Kidney (tissue), 14 donors: ENCODE results near the gene DNAJC1. TPM values are rescaled to one million over a fixed set of nuclear protein-coding genes. Genes with fewer than 3 reads are reported as not detected.

Experiments used
- DNase-seq, 5 donors: peaks; one replicate each; pipeline ENCODE4 v3.0.0-alpha.2; 2013 to 2020
- FAIRE-seq: peaks from 2 replicates; lab custom pipeline; 2012; peaks lifted over from hg19 to GRCh38; lab: Jason Lieb, UNC
- H3K27ac ChIP-seq, 2 donors: one replicate each; pipeline ENCODE4 v1.7.0; 2013; ENCODE audit warnings: low read depth in 2 of 2, low read length in 2 of 2, inconsistent platforms in 1 of 2
- H3K27me3 ChIP-seq: one replicate; pipeline ENCODE4 v1.7.1; 2013; ENCODE audit warnings: low read length, inconsistent platforms; ENCODE audit not compliant: control insufficient read depth, insufficient read depth
- H3K36me3 ChIP-seq, 3 donors: one replicate each; pipeline versions ENCODE4 v1.7.0 to v1.7.1; 2013; ENCODE audit warnings: low read length in 3 of 3, control low read depth in 1 of 3, inconsistent platforms in 1 of 3; ENCODE audit not compliant: insufficient read depth in 3 of 3, control insufficient read depth in 2 of 3
- H3K4me1 ChIP-seq, 3 donors: one replicate each; pipeline versions ENCODE4 v1.7.0 to v1.7.1; 2013; ENCODE audit warnings: low read length in 3 of 3, inconsistent platforms in 1 of 3, low read depth in 1 of 3; ENCODE audit not compliant: control insufficient read depth in 2 of 3, insufficient read depth in 2 of 3
- H3K4me3 ChIP-seq, 3 donors: one replicate each; pipeline versions ENCODE4 v1.7.0 to v1.8.1; 2013; ENCODE audit warnings: low read length in 3 of 3, control low read depth in 1 of 3, inconsistent platforms in 1 of 3
- H3K9ac ChIP-seq, 3 donors: one replicate each; pipeline versions ENCODE4 v1.7.0 to v1.7.1; 2013; ENCODE audit warnings: low read length in 3 of 3, control low read depth in 1 of 3, inconsistent platforms in 1 of 3
- H3K9me3 ChIP-seq, 3 donors: one replicate each; pipeline versions ENCODE4 v1.7.0 to v1.7.1; 2013; ENCODE audit warnings: low read length in 3 of 3, control low read depth in 1 of 3, inconsistent platforms in 1 of 3; ENCODE audit not compliant: control insufficient read depth in 2 of 3, insufficient read depth in 1 of 3
- intact Hi-C: fragments of 100-400 bp; cut with DNase I; formaldehyde crosslinking; loops from one replicate; pipeline ENCODE4 v1.11.1; 2022
- polyA plus RNA-seq: library from polyadenylated mRNA; stranded (reverse); fragments of 350-450 nt; fragmentation: Illumina TruSeq; extraction: RNeasy Lipid Tissue Mini Kit (QIAGEN cat#74804); gene quantifications from one replicate; pipeline ENCODE4 v1.2.3, GENCODE V29; 2014; ENCODE audit warnings: low read depth, low replicate concordance; ENCODE audit not compliant: insufficient read depth
- total RNA-seq: library from RNA; stranded (reverse); fragmentation: NEBNext Ultra II Directional; extraction: Animal tissue kit (Norgen Biotek cat#: 25700); gene quantifications from one replicate; pipeline ENCODE4 v1.2.1, GENCODE V29; 2021
- TF ChIP-seq, protein P1 (sequence below): IDR thresholded peaks from 3 replicates; pipeline ENCODE4 v1.5.1; 2012; ENCODE audit warnings: mild to moderate bottlenecking, moderate library complexity, borderline replicate concordance; ENCODE audit not compliant: insufficient read depth; ENCODE audit errors: extremely low read depth
- donor health status: control.
- donor health status: control.
- donor health status: control.
- donor health status: control.
- donor health status: control.
- donor health status: DM: yes; HTN: yes; CAD: no.
- donor health status: Normal renal cell carcinoma (clear cell type).

DNAJC1 gene
- total and polyA plus RNA-seq, 2 donors from 2014 or later = 33.4 to 34.8 TPM

GRCh38 chr10:21910798-21911197, 92.7 kb downstream of the DNAJC1 start:
- Histone ChIP-seq H3K4me1 (no peaks in the 10 kb centered on the region), H3K9me3 (no peaks in the 10 kb centered on the region), H3K27me3 (no peaks in the 10 kb centered on the region), H3K36me3 (no peaks in the 10 kb centered on the region), H3K9ac (no peak overlapping the region), H3K4me3 (no peak overlapping the region), H3K27ac (no peak overlapping the region)
- intact Hi-C loops = no loop called here
- TF ChIP-seq, protein P1, sequence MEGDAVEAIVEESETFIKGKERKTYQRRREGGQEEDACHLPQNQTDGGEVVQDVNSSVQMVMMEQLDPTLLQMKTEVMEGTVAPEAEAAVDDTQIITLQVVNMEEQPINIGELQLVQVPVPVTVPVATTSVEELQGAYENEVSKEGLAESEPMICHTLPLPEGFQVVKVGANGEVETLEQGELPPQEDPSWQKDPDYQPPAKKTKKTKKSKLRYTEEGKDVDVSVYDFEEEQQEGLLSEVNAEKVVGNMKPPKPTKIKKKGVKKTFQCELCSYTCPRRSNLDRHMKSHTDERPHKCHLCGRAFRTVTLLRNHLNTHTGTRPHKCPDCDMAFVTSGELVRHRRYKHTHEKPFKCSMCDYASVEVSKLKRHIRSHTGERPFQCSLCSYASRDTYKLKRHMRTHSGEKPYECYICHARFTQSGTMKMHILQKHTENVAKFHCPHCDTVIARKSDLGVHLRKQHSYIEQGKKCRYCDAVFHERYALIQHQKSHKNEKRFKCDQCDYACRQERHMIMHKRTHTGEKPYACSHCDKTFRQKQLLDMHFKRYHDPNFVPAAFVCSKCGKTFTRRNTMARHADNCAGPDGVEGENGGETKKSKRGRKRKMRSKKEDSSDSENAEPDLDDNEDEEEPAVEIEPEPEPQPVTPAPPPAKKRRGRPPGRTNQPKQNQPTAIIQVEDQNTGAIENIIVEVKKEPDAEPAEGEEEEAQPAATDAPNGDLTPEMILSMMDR = no peak
- DNase-seq (no peak), FAIRE-seq (no peak)

- Histone ChIP-seq H3K9me3 (no peaks in the 10 kb centered on the region), H3K27ac (no peak overlapping the region), H3K27me3 (no peaks in the 10 kb centered on the region), H3K4me3 (no peak overlapping the region), H3K4me1 (no peaks in the 10 kb centered on the region), H3K36me3 (peaks cover 0 to 5% (median 0%) of the 10 kb centered on the region in 3 donors), H3K9ac (no peak overlapping the region)
- FAIRE-seq (no peak), DNase-seq (no peak)
- TF ChIP-seq, protein P1 = no peak
- intact Hi-C loops = no loop called here
Measured at GRCh38 chr10:21907436-21907835, 96.1 kb downstream of the DNAJC1 start.

DNA sequence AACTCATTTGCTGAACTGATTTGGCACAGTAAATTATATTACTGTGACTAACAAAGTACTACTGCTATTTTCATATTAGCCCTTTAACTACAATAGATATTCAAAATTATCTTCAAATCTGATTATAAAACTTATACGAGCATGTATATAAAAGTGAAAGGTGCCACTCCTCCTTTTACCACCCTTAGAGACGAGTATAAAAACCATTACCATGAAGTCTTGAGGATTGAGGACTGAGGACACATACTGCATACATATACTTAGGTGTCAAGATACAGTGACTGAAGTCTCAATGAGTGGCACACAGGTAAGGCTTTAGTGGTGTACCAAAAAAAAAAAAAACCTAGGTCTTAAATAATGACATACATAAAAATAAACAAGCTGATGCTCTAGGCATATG, 98.6 kb downstream of the DNAJC1 start:
- DNase-seq (no peak), FAIRE-seq (no peak)
- no peaks in the 10 kb centered on the region for H3K9me3 ChIP-seq
- no peak overlapping the region for H3K27ac ChIP-seq
- H3K4me1 ChIP-seq = no peaks in the 10 kb centered on the region
- peaks cover 0 to 5% (median 0%) of the 10 kb centered on the region in 3 donors for H3K36me3 ChIP-seq
- H3K4me3 ChIP-seq = no peak overlapping the region
- no peak overlapping the region for H3K9ac ChIP-seq
- no peaks in the 10 kb centered on the region for H3K27me3 ChIP-seq
- TF ChIP-seq, protein P1 = no peak
- intact Hi-C loops = no loop called here

GRCh38 chr10:21899736-21900135, 103.8 kb downstream of the DNAJC1 start:
- Histone ChIP-seq H3K36me3 (peaks cover 0 to 9% (median 0%) of the 10 kb centered on the region in 3 donors), H3K27me3 (no peaks in the 10 kb centered on the region), H3K4me1 (no peaks in the 10 kb centered on the region), H3K4me3 (no peak overlapping the region), H3K27ac (no peak overlapping the region), H3K9me3 (no peaks in the 10 kb centered on the region), H3K9ac (no peak overlapping the region)
- FAIRE-seq = no peak
- TF ChIP-seq, protein P1 = no peak
- intact Hi-C loops = no loop called here
- no peak for DNase-seq
